ENCODE data around the gene MED7.

MED7 gene

GRCh38 chr5:157116483-157116954 is 26.1 kb downstream of the MED7 start:
- TF ChIP-seq YY1 (IDR thresholded peaks at IDR 0.05; ENCODE audit: insufficient read depth, insufficient read length) (no peak), ZNF274 (IDR thresholded peaks at IDR 0.05; ENCODE audit: low read depth, low read length) (no peak), SUZ12 (IDR thresholded peaks at IDR 0.05; ENCODE audit: extremely low read depth, insufficient read depth, insufficient read length) (no peak)
- H3K4me3 ChIP-seq (ENCODE audit: insufficient read length, low read depth), result no peak overlapping the region

DNA sequence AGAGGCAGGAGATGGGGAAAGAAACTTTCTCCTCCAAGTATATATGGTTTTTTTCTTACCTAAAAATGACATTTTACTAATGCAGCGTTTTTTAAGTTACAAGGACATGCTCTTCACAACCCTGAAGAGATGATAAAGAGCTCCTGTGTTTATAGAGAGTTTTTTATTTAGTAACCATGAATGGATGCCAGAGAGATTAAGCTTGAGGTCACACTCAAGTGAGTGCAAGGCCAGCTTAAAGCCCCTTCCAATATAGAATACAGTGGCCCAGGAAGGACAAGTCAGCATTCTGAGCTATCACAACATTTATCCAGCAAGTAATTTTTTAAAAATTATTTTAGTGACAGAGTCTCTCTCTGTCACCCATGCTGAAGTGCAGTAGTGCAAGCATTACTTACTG is 27.2 kb downstream of the MED7 start:
- H3K4me3 ChIP-seq (ENCODE audit: insufficient read length, low read depth), result no peak overlapping the region
- no peaks in the 10 kb centered on the region for H3K9me3 ChIP-seq (ENCODE audit: insufficient read depth, low read length)
- no peak for DNase-seq (ENCODE audit: low read depth, low spot score)
- no peaks in the 10 kb centered on the region for H3K27me3 ChIP-seq (ENCODE audit: insufficient read depth, insufficient read length)
- H3K9ac ChIP-seq (ENCODE audit: insufficient read length, low read depth), result no peak overlapping the region
- TF ChIP-seq ZNF274 (IDR thresholded peaks at IDR 0.05; ENCODE audit: low read depth, low read length) (no peak), SUZ12 (IDR thresholded peaks at IDR 0.05; ENCODE audit: extremely low read depth, insufficient read depth, insufficient read length) (no peak), YY1 (IDR thresholded peaks at IDR 0.05; ENCODE audit: insufficient read depth, insufficient read length) (no peak)
- no peaks in the 10 kb centered on the region for H3K36me3 ChIP-seq (ENCODE audit: insufficient read depth, insufficient read length, low read length)
- no peaks in the 10 kb centered on the region for H3K4me1 ChIP-seq (ENCODE audit: insufficient read depth, insufficient read length)

More at GRCh38 chr5:157116483-157116954, 26.1 kb downstream of the MED7 start:
- Histone ChIP-seq H3K4me1 (ENCODE audit: insufficient read depth, insufficient read length) (no peaks in the 10 kb centered on the region), H3K36me3 (ENCODE audit: insufficient read depth, insufficient read length, low read length) (no peaks in the 10 kb centered on the region), H3K9me3 (ENCODE audit: insufficient read depth, low read length) (no peaks in the 10 kb centered on the region), H3K27me3 (ENCODE audit: insufficient read depth, insufficient read length) (no peaks in the 10 kb centered on the region), H3K9ac (ENCODE audit: insufficient read length, low read depth) (no peak overlapping the region)
- no peak for DNase-seq (ENCODE audit: low read depth, low spot score)

DNA sequence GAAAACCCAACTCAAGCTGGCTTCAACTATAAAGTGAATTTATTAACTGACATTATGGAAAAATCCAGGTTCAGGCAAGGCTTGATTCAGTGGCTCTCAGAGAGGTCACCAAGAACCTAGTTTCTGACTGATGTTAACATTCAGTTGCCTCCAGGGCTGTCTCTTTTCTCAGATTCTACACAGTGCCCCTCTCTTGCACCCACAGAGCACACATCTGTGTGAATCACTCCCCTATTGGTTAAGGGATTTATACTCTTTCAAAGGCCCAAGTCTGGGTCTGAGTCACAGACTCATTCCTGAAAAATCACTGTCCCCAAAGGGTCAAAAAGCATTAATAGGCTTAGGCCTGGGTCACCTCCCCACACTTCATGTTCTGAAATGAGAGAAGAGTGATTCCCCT is 27.7 kb downstream of the MED7 start:
- no peak for DNase-seq (ENCODE audit: low read depth, low spot score)
- Histone ChIP-seq H3K36me3 (ENCODE audit: insufficient read depth, insufficient read length, low read length) (no peaks in the 10 kb centered on the region), H3K4me3 (ENCODE audit: insufficient read length, low read depth) (no peak overlapping the region), H3K4me1 (ENCODE audit: insufficient read depth, insufficient read length) (no peaks in the 10 kb centered on the region), H3K9ac (ENCODE audit: insufficient read length, low read depth) (no peak overlapping the region), H3K27me3 (ENCODE audit: insufficient read depth, insufficient read length) (no peaks in the 10 kb centered on the region), H3K9me3 (ENCODE audit: insufficient read depth, low read length) (no peaks in the 10 kb centered on the region)
- no peak for TF ChIP-seq SUZ12 (IDR thresholded peaks at IDR 0.05; ENCODE audit: extremely low read depth, insufficient read depth, insufficient read length)
- TF ChIP-seq ZNF274 (IDR thresholded peaks at IDR 0.05; ENCODE audit: low read depth, low read length), result no peak
- TF ChIP-seq YY1 (IDR thresholded peaks at IDR 0.05; ENCODE audit: insufficient read depth, insufficient read length), result no peak

DNA sequence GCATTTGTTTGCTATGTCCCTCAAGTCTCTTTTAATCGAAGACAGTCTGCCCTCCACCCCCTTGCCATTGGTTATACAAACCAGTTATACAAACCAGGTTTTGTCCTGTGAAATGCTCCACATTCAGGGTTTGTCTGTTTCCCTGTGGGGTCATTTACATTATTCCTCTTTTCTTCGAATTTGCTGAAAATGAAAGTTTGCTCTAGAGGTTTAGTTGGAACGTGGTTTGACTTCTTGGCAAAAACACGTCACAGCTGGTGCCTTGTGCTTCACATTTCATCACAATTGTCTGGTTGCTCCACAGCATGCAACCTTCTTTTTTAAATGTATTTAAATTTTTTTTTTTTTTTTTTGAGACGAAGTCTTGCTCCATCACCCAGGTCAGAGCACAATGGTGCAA is 29.7 kb downstream of the MED7 start:
- Histone ChIP-seq H3K9ac (ENCODE audit: insufficient read length, low read depth) (no peak overlapping the region), H3K36me3 (ENCODE audit: insufficient read depth, insufficient read length, low read length) (no peaks in the 10 kb centered on the region), H3K27me3 (ENCODE audit: insufficient read depth, insufficient read length) (no peaks in the 10 kb centered on the region), H3K4me3 (ENCODE audit: insufficient read length, low read depth) (no peak overlapping the region), H3K4me1 (ENCODE audit: insufficient read depth, insufficient read length) (no peaks in the 10 kb centered on the region), H3K9me3 (ENCODE audit: insufficient read depth, low read length) (no peaks in the 10 kb centered on the region)
- no peak for DNase-seq (ENCODE audit: low read depth, low spot score)
- TF ChIP-seq SUZ12 (IDR thresholded peaks at IDR 0.05; ENCODE audit: extremely low read depth, insufficient read depth, insufficient read length), result no peak
- no peak for TF ChIP-seq YY1 (IDR thresholded peaks at IDR 0.05; ENCODE audit: insufficient read depth, insufficient read length)
- TF ChIP-seq ZNF274 (IDR thresholded peaks at IDR 0.05; ENCODE audit: low read depth, low read length), result no peak

DNA sequence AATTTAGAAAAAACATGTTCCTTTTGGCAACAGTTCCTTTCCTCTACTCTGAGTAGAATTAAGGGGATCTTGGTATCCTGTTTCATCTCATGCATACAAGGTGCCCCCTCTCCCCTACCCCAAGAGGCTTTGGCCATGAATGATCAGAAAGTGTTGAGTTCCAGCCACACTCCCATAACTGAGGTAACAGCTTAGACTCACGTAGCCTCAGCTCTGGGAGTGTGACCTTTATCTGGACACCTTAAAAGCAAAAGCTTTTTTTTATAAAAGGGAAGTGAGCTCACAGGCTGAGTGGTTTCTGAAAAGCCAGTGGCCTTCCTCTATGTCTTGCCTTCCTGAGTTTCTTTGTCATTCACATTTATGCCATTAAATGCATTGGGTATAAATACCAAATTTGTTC is 32.9 kb downstream of the MED7 start:
- DNase-seq (ENCODE audit: low read depth, low spot score), result no peak
- TF ChIP-seq ZNF274 (IDR thresholded peaks at IDR 0.05; ENCODE audit: low read depth, low read length) (no peak), SUZ12 (IDR thresholded peaks at IDR 0.05; ENCODE audit: extremely low read depth, insufficient read depth, insufficient read length) (no peak), YY1 (IDR thresholded peaks at IDR 0.05; ENCODE audit: insufficient read depth, insufficient read length) (no peak)
- no peaks in the 10 kb centered on the region for H3K9me3 ChIP-seq (ENCODE audit: insufficient read depth, low read length)
- no peak overlapping the region for H3K9ac ChIP-seq (ENCODE audit: insufficient read length, low read depth)
- H3K4me1 ChIP-seq (ENCODE audit: insufficient read depth, insufficient read length), result no peaks in the 10 kb centered on the region
- H3K4me3 ChIP-seq (ENCODE audit: insufficient read length, low read depth), result no peak overlapping the region
- no peaks in the 10 kb centered on the region for H3K27me3 ChIP-seq (ENCODE audit: insufficient read depth, insufficient read length)
- no peaks in the 10 kb centered on the region for H3K36me3 ChIP-seq (ENCODE audit: insufficient read depth, insufficient read length, low read length)

DNA sequence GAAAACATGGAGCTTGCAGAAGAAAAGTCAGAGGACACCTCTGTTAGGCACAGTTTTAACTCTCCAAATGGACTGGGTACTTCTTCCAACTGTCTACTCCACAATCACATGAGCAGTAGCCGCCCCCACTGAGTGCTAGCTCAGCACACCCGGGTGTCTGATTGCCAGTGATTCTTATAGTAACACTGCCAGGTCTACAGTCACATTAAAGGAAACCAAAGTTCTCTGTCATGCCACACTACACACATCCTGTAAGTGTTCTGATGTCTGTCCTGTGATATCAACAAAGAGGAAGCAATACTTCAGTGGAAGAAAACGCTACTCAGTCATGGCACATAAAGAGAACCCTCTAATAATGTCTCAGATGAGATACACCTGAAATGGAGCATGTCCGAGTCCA is 33.7 kb downstream of the MED7 start, which contains the start of gene HAVCR2:
Gene HAVCR2 (minus strand): TSS at position 69 of the 400 bp plus-strand sequence. CDS start 61 bp downstream, at position 8.
- TF ChIP-seq YY1 (IDR thresholded peaks at IDR 0.05; ENCODE audit: insufficient read depth, insufficient read length) (no peak), SUZ12 (IDR thresholded peaks at IDR 0.05; ENCODE audit: extremely low read depth, insufficient read depth, insufficient read length) (no peak), ZNF274 (IDR thresholded peaks at IDR 0.05; ENCODE audit: low read depth, low read length) (no peak)
- H3K9ac ChIP-seq (ENCODE audit: insufficient read length, low read depth), result no peak within 1 kb of the TSS
- no peak within 1 kb of the TSS for H3K4me3 ChIP-seq (ENCODE audit: insufficient read length, low read depth)

GRCh38 chr5:157107508-157107907 is 35.2 kb downstream of the MED7 start:
- Histone ChIP-seq H3K4me1 (ENCODE audit: insufficient read depth, insufficient read length) (no peaks in the 10 kb centered on the region), H3K4me3 (ENCODE audit: insufficient read length, low read depth) (no peak overlapping the region), H3K36me3 (ENCODE audit: insufficient read depth, insufficient read length, low read length) (no peaks in the 10 kb centered on the region), H3K9ac (ENCODE audit: insufficient read length, low read depth) (no peak overlapping the region), H3K27me3 (ENCODE audit: insufficient read depth, insufficient read length) (no peaks in the 10 kb centered on the region), H3K9me3 (ENCODE audit: insufficient read depth, low read length) (no peaks in the 10 kb centered on the region)
- DNase-seq (ENCODE audit: low read depth, low spot score), result no peak
- TF ChIP-seq YY1 (IDR thresholded peaks at IDR 0.05; ENCODE audit: insufficient read depth, insufficient read length) (no peak), ZNF274 (IDR thresholded peaks at IDR 0.05; ENCODE audit: low read depth, low read length) (no peak), SUZ12 (IDR thresholded peaks at IDR 0.05; ENCODE audit: extremely low read depth, insufficient read depth, insufficient read length) (no peak)

More for the DNA sequence above, 33.7 kb downstream of the MED7 start, which contains the start of gene HAVCR2:
- Histone ChIP-seq H3K9me3 (ENCODE audit: insufficient read depth, low read length) (no peaks in the 10 kb centered on the region), H3K4me1 (ENCODE audit: insufficient read depth, insufficient read length) (no peaks in the 10 kb centered on the region), H3K36me3 (ENCODE audit: insufficient read depth, insufficient read length, low read length) (no peaks in the 10 kb centered on the region), H3K27me3 (ENCODE audit: insufficient read depth, insufficient read length) (no peaks in the 10 kb centered on the region)
- DNase-seq (ENCODE audit: low read depth, low spot score), result no peak

Measured in NT2/D1 (cell line).